Posterior cingulate gyrus (tissue), 11 donors: ENCODE data around the gene IL3RA.

Experiments used
- DNase-seq, 10 donors: peaks; one replicate each; pipeline versions ENCODE4 v3.0.0 to v3.0.0-alpha.2; 2020 to 2021; ENCODE audit warnings: mixed read lengths in 3 of 10
- intact Hi-C: fragments of 100-400 bp; cut with DNase I; formaldehyde crosslinking; loops from one replicate; pipeline ENCODE4 v1.15.1; 2023

The IL3RA gene

GRCh38 chrX:1378306-1378759 lies 41.7 kb downstream of the IL3RA start:
- DNase-seq, result peak in 5 of 10 donors; percentile 2 to 72 (median 48)
- intact Hi-C loops, result no loop called here

- intact Hi-C loops, result no loop called here
- peak in 5 of 10 donors; percentile 7 to 78 (median 68) for DNase-seq
Observed at GRCh38 chrX:1380672-1381233, 44.2 kb downstream of the IL3RA start.

- peak in 5 of 10 donors; percentile 14 to 85 (median 56) for DNase-seq
- intact Hi-C loops, result no loop called here
Observed at GRCh38 chrX:1384658-1385252, 48.2 kb downstream of the IL3RA start.

- peak in 5 of 10 donors; percentile 13 to 84 (median 59) for DNase-seq
- intact Hi-C loops, result no loop called here
Observed at GRCh38 chrX:1385253-1386223, 49.0 kb downstream of the IL3RA start.

- DNase-seq, result peak in 5 of 10 donors; percentile 10 to 80 (median 45)
- intact Hi-C loops, result no loop called here
Observed at GRCh38 chrX:1386338-1387127, 49.9 kb downstream of the IL3RA start.

GRCh38 chrX:1387141-1387776 lies 50.7 kb downstream of the IL3RA start:
- peak in 5 of 10 donors; percentile 11 to 85 (median 59) for DNase-seq
- intact Hi-C loops, result no loop called here

- intact Hi-C loops, result no loop called here
- DNase-seq, result peak in 1 of 10 donors; percentile 5
Observed at GRCh38 chrX:1388651-1389050, 52.1 kb downstream of the IL3RA start.

- DNase-seq, result peak in 6 of 10 donors; percentile 3 to 77 (median 45)
- intact Hi-C loops, result no loop called here
Observed at GRCh38 chrX:1389181-1389992, 52.8 kb downstream of the IL3RA start.

- intact Hi-C loops, result loop anchor here (5.0 kb wide), 1 partner anchor 202 kb away; the partner anchor contains the start of gene AKAP17A
- peak in 2 of 10 donors; percentile 3 for DNase-seq
Observed at GRCh38 chrX:1389993-1390285, 53.4 kb downstream of the IL3RA start.

- intact Hi-C loops, result loop anchor here (5.0 kb wide), 1 partner anchor 202 kb away; the partner anchor contains the start of gene AKAP17A
- DNase-seq, result peak in 5 of 10 donors; percentile 14 to 77 (median 63)
Observed at GRCh38 chrX:1390621-1391369, 54.2 kb downstream of the IL3RA start.

GRCh38 chrX:1391370-1391706 lies 54.8 kb downstream of the IL3RA start:
- peak in 3 of 10 donors; percentile 5 to 96 (median 82) for DNase-seq
- intact Hi-C loops, result loop anchor here (5.0 kb wide), 1 partner anchor 201 kb away; the partner anchor contains the start of gene AKAP17A

- intact Hi-C loops, result loop anchor here (1.0 to 5.0 kb wide), 2 partner anchors 61 to 200 kb away; partner anchors contain the start of gene AKAP17A
- peak; percentile 97 to 100 (median 99) for DNase-seq
Observed at GRCh38 chrX:1391707-1392375, 55.3 kb downstream of the IL3RA start, which contains the start of gene SLC25A6. Gene SLC25A6, minus strand, starts transcription at chrX:1392113. Its CDS starts 104 bp downstream, at chrX:1392009.

GRCh38 chrX:1392376-1393068 lies 55.9 kb downstream of the IL3RA start:
- intact Hi-C loops, result loop anchor here (1.0 to 5.0 kb wide), 2 partner anchors 61 to 200 kb away; partner anchors contain the start of gene AKAP17A
- peak in 7 of 10 donors; percentile 50 to 73 (median 59) for DNase-seq

- intact Hi-C loops, result loop anchor here (5.0 kb wide), 1 partner anchor 198 kb away; the partner anchor contains the start of gene AKAP17A
- DNase-seq, result peak in 5 of 10 donors; percentile 1 to 46 (median 14)
Observed at GRCh38 chrX:1393871-1394615, 57.5 kb downstream of the IL3RA start.

GRCh38 chrX:1394731-1395501 lies 58.3 kb downstream of the IL3RA start:
- DNase-seq, result peak in 6 of 10 donors; percentile 3 to 83 (median 40)

More at GRCh38 chrX:1394731-1395501, 58.3 kb downstream of the IL3RA start:
- intact Hi-C loops, result loop anchor here (5.0 kb wide), 1 partner anchor 197 kb away; the partner anchor contains the start of gene AKAP17A
